GM18868 (cell line): ENCODE measurements around the gene WBP2.
A peak's percentile ranks its signal among the peaks of the same experiment; 100 is the strongest.
"Not testable (repeated sequence)": the region's sequence is repeated elsewhere in the genome, so short reads cannot be mapped to it uniquely, and the experiment has no call there.

ENCODE experiments used
- ATAC-seq: cut with Tn5 transposase; IDR thresholded peaks from one replicate; pipeline ENCODE4 v1.9.1; 2021; ENCODE audit warnings: mild to moderate bottlenecking, moderate library complexity; ENCODE audit not compliant: unreplicated experiment

The WBP2 gene

DNA sequence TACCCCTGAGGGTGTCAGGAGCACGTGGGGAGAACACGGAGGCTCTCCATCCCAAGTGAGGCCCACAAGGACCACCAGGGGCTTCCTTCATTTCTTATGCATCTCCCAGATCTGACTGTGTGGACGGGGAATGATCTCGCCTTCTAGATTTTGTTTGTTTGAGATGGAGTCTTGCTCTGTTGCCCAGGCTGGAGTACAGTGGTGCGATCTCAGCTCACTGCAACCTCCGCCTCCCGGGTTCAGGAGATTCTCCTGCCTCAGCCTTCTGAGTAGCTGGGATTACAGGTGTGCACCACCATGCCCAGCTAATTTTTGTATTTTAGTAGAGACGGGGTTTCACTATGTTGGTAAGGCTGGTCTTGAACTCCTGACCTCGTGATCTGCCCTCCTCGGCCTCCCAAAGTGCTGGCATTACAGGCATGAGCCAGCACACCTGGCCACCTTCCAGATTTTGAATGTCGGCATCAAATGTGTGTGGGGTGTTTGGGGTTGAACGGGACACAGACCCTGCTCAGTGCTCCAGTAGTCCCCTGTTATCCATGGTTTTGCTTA, 13.7 kb upstream of the WBP2 start:
- not testable (repeated sequence) for ATAC-seq

DNA sequence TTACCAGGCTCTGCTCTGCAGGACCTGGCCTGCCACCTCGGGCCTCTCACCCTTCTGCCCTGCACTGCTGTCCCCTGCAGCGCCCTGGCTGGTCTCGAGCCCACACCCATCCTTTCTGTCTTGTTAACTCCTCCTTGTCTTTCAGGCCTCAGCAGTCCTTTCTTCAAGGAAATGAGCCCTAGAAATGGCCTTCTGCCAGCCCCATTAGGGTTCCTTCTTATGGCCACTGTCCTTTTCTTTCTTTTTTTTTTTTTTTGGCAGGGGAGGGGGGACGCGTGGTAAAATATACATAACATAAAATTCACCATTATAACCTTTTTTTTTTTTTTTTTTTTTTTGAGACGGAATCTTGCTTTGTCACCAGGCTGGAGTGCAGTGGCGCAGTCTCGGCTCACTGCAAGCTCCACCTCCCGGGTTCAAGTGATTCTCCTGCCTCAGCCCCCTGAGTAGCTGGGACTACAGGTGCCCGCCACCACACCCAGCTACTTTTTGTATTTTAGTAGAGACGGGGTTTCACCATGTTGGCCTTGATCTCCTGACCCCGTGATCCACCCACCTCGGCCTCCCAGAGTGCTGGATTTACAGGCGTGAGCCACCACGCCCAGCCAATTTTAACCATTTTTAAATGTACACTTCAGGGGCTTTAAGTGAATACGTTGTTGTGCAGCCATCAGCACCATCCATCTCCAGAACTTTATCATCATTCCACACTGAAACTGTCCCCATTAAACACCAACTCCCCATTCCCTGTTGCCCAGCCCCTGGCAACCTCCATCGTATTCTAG, 10.5 kb upstream of the WBP2 start:
- not testable (repeated sequence) for ATAC-seq

DNA sequence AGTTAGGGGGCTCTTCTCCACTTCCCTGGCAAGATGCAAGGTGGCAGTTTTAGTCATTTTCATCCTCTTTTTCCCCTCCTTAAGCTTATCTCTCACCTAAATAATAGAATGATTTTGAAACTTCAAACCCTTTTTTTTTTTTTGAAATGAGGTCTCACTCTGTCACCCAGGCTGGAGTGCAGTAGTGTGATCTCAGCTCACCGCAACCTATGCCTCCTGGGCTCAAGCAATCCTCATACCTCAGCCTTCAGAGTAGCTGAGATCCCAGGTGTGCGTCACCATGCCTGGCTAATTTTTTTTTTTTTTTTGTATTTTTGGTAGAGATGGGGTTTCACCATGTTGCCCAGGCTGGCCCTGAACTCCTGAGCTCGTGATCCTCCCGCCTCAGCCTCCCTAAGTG, 9.8 kb upstream of the WBP2 start:
- peak; percentile 27 for ATAC-seq

DNA sequence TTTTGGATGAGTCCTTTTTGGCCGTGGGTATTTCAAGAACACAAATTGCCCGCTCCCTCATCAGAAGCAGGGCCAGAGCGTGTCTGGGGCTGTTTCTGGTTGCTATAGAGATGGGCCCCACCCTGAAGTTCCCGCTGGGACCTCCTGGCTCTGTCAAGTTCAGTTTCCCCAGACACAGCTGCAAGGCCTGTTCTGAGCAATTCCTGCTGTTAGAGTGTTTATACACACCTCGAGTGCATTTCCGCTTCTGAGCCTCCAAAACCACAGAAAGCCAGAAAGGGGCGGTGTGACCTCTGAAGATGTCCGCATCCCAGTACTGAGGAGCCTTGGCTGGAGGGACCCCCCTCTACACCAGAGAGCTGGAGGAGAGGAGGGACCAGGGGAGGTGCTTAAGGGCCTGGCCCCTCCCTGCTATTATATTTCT, 9.3 kb upstream of the WBP2 start:
- peak; percentile 79 for ATAC-seq

DNA sequence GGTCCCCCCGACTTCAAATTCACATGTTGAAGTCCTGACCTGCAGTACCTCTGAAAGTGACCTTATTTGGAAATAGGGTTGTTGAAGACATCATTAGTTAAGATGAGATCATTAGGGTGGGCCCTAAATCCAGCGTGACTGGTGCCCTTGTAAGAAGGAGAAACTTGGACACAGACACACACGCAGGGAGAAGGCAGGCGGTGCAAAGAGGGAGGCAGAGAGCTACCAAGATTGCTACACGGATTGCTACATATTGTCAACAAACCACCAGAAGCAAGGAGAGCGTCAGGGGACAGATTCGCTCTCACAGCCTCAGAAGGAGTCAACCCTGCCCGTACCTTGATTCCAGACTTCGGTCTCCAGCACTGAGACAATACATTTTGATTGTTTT, 6.8 kb upstream of the WBP2 start:
- no peak for ATAC-seq

DNA sequence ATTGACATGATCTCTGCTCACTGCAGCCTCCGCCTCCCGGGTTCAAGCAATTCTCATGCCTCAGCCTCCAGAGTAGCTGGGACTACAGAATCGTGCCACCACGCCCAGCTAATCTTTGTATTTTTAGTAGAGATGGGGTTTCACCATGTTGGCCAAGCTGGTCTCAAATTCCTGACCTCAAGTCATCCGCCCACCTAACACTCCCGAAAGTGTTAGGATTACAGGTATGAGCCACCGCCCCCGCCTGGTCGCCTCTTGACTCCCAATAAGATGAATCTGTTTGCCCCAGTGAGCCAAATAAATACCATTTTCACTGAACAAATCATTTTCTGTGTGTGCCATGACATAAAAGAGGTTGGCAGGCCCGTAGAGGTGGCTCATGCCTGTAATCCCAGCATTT, 4.2 kb upstream of the WBP2 start:
- ATAC-seq = not testable (repeated sequence)

DNA sequence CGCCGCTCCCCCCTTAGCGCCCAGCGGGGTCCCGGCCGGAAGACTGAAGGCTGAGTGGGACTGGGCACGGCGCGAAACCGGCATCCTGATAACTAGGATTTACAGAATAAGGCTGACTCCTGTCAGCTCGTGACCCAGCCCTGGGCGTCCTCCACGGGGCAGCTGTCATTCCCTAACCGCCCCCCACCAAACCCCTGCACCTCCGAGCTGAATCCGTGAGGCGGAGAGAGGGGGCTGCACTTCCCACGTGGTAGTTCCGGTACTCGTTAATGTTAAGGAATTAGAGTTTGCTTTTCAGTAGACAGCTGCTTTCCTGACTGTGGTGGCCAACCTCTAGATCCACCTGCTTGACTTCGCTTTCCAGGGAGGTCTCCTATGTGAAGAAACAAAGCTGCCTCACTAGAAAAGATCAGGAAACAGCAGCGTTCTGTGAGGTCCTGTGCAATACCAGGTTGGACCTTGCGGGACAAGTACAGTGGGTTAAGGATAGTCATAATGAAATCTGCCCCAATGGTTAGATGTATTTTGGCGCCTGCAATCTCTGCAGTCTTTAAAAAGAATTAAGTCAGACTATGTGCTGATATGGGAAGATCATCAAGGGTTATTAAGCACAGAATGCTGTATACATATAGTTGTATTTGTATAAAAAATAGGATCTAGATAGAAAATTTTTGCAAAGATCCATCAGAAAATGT, 1.1 kb upstream of the WBP2 start:
- peak; percentile 33 for ATAC-seq

DNA sequence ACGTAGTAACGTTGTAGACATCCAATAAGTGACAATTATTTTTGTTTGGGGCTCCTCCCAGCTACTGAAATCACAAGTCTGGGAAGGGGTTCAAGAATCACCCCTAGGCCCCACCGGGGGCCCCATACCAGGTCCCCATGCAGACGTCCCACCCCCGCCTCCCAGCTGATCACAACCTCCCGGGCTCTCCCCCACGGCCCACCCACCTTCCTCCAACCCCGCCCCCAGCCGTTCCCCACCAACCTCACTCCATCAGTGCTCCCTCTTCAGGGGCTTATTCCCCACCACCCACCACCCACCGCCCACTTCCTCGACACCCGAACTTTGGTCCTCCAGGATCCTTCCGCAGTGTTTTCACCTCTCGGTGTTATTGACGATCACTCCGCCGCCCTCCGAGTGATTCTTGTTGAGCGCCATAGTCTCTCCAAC, 240 bp downstream of the WBP2 start:
- ATAC-seq = no peak

DNA sequence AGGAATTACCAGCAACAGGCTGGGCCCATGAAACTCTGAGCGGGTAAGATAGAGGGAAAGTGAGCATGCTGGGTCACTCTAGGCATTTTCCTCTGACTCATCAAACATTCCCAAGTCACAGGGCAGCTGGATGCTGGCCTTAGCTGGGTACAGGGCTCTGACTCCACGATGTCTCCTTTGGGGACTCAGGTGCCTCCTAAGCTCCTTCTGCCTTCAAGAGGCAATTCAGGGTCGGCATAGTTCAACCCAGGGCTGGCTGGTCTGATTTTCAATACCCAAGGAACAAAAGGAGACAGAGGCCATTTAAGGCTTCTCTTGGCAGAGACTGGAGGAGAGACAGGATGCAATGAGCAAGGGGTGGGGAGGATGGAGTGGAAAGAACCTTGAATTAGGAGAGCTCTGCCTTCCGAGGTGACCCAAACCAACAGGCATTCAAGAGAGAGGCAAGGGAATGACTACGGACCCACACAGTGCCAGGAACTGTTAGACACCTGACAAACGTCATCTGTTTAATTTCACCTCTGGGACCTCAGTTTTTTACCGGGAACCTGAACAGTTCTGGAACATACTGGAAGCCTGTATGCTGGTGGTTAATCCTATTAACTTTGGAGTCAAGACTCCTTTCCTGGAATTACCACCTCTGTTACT, 910 bp downstream of the WBP2 start:
- ATAC-seq = no peak

DNA sequence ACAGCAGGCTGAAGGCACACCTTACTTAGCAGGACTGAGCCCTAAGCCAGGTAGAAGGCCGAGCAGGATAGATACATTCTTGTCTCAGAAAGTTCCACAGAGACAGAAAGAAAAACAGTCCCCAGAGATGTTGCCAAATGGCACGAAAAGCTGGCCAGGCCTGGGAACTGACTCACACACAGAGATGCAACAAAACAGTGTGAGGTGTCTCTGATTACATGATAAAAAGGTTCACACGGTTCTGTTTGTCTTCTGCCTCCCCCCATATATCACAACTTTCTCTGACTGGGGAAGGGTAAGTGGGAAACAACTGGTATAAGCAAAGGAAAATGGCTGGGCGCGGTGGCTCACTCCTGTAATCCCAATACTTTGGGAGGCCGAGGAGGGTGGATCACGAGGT, 1.7 kb downstream of the WBP2 start:
- no peak for ATAC-seq

DNA sequence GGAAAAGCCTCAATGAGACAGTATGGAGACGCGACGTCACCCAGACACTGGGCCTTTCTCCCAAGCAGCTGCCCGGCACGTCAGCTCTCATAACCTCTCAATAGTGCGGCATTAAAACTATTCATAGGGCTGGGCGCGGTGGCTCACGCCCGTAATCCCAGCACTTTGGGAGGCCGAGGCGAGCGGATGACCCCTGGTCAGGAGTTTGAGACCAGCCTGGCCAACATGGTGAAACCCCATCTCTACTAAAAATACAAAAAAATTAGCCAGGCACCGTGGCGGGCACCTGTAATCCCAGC, 3.5 kb downstream of the WBP2 start:
- ATAC-seq = not testable (repeated sequence)

DNA sequence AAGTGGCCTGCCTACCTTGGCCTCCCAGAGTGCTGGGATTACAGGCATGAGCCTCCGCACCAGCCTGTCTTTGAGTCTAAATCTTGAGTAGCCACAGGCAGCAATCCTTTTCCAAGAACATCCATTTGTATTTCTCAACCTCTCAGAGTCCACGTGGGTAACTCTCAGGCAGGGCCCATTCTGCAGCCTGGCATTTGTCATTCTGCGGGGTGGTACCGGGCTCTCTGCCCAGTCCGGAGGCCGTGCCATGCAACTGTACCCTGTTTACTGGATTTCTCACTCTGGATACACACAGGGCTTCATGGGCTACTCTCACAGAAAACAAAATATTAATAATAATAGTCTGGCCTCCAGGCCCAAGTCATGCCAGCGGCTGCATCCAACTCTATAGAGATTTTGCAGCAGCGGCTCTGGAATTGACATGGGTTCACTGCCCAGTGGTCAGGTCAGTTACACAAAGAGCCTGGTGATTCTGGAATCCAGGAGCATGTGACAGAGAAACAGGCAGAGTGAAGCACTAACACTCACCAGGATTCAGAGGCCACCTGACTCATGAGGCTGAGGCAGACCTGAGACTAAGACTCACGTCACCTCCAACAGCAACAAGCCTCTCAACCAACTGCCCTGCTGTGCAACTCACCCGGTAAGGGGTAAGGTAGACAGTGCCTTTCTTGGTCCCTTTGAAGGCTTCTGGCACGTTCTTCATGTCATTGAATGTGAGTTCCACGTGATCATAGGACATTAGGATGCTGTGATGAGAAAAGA, 4.0 kb downstream of the WBP2 start:
- ATAC-seq = no peak

DNA sequence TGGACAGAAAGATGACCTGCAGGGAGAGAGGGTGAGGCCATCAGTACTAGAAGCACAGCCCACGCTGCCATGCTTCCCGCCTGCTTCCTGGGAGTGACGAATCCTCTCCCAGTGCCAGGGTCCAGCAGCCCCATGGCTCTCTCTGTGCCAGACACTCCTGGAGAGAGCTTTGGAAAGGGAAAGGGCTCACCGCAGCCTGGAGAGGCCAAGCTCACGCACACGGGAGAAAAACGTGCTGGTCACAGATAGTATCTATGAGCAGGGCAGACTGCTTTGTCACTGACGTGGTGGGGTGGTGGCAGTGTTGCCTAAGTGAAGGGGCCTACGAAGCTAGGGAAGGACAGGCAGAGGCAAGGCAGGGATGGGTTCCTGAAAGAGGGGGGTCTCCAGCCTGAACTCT, 5.4 kb downstream of the WBP2 start:
- ATAC-seq = no peak

DNA sequence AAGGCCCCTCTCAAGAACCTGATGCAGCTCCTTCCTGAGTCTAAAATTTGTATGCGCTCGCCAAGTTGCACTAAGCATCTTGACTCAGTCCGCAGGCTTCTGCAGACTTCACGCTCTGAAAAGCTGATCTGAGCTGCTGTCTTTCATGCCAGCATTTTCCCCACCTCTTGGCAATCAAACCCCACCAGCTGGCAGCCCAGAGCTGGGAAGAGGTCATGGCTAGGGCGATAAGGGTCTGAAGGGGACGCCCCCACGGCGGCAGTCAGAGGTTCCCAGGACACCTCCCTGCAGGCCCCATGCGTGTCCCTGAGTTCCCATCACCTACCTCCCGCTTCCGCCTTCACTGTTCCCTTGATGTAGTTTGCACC, 5.9 kb downstream of the WBP2 start:
- no peak for ATAC-seq

DNA sequence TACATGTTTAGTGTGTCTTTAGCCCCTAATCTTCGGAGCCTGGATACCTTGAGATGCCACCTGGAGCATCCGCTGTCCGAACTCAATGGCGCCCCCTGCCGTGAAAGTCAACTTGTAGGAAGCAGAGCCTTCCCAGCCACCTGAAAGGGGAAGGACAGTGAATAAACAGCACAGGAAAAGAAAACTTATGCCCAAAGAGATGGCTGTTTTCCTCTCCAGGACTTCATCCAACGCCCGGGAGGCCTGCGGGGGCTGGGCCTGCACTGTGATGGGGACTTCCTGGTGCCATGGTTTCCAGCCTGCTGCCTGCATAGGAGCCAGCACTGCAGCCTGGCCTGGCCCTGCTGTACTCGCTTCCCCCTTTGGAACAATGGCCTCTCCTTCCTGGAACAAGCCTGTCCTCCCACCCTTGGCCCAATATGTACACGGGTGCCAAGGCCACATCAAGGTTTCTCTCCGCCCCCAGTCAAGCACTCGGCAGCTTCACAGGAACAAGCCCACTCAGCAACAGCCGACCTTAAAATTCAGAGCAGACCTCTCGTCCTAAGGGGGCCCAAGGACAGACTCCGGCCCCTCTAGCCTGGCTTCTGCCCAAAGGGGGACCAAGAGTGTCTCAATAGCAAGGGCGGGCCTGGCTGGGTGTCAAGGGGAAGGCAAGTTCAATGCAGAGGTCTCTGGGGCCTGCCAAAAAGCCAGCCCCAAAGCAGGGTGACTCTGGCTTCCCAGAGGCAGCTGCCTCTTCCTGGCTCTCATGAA, 6.4 kb downstream of the WBP2 start:
- no peak for ATAC-seq

DNA sequence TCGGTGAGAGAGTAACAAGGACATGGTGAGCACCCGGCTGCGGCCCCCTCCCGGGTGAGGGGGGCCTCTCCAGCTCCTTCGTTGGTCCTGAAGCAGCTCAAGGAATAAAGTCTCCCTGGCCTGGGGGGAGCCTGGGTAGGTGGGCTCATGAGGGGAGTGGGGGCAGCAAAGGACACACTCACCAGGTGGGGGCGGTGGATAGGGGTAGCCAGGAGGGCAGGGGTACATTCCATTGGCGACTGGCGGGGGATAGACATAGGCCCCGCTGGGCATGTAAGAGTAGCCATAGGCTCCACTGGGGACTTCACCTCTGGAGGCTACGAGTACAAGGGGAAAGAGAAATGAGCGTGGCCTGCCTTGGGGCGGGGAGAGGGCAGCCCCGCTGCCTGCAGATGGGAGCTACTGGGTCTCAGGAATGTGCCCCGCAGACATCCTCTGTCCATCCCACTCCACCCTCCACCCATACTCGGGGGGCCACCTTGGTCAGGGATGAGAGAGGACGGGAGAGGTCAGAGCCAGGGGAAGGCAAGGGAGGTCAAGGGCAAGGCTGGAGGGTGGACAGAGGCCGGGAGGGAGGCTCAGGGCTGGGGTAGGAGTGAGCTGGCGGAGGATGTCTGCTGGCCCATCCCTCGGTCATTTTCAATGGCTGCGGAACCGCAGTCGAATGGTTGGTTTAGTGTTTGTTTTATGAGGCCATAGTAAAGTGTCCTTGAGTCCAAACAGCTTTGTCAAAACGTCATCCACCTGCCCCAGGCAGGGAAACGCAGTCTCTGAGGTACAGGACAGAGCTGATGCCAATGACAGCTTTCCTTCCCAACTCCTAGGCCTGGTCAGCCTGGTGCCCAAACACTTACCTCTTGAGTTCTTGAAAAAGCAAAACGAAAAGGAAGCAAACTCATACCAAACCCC, 7.3 kb downstream of the WBP2 start:
- ATAC-seq = no peak

DNA sequence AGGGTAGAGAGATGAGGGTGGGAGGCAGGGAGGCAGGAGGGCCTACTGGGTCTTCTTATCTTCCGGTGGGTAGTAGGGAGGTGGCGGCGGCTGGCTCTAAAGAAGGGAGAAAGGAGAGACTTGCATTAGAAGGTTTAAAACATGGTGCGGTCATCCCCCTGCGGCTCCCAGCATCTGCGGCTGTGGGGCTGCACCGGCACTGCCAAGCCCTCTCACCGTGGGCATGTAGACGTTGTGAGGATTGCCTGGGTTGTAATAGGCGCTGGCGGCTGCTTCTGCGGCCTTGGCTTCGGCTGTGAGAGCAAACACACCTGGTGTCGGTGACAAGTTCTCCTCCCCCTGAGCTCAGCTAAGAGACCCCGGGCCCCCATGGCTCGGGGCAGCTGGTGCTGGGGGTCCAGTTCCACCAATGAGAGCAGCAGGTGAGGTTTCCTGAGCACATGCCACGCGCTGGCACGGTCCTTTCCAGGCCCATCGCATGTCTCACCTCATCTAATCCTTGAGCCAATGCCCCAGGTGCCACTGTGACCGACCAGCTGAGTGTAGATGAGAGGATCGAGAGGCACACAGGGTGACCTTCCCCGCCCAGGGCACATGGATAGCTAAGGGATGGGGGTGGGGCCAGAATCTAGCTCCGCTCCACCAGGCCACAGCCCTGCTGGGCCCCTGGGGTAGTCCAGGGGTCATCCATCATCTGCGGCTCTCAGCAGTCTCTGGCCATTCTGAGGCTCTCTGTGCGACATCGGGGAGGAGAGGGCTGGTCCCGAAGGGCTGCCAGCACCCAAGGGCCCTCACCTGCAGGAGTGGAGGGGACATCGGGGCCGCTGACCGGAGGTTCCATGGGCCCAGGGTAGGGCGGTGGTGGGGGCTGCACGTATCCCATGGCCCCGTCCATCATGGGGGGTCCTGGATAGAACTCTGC, 8.2 kb downstream of the WBP2 start:
- no peak for ATAC-seq

DNA sequence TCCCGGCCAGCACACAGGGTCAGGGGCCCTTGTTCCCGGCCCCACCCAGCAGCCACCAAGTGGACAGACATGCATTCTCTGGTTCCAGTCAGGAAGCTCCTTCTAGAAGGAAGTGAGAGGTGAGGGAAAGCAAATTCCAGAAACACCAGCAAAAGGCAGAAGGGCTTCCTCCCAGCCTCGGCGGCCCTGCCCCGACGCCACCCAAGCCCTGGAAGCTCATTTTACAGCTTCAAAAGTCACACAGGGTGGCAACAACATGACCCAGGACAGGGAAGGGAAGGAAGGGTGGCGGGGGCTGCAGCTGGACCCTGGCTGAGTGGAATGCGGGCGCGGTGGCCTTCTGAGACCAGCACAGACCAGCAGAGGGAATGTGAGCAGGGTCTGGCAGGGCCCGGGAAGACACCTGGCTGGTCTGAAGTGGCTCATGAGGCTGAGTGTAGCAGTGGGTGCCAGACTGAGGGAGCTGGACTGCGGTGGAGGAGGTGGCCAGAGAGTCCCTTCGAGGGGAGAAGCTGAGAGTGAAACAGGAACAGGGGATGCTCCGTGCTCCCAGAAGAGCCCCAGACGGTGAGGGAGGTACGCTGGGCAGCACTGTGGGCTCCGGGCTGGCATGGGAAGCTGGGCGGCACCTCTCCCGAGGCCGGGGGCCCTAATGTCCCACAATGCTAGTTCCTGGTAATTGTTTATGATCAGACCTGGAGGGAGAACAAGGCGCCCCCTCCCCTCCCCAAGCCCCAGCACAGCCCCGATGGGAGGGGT, 9.0 kb downstream of the WBP2 start:
- no peak for ATAC-seq
